Activated CD4-positive, CD25-positive, alpha-beta regulatory T cell treated with anti-CD3 and anti-CD28 coated beads, Interleukin-2, amount 50 U/mL, for 24 hours (primary cell): ENCODE results near the gene SOX15.

ENCODE experiments used
- ATAC-seq, 2 donors: fragments of 150-1000 bp; cut with Tn5 transposase; one replicate each; pipeline ENCODE4 v1.10.0; 2021; ENCODE audit warnings: mild to moderate bottlenecking in 1 of 2, moderate library complexity in 1 of 2

SOX15 gene

DNA sequence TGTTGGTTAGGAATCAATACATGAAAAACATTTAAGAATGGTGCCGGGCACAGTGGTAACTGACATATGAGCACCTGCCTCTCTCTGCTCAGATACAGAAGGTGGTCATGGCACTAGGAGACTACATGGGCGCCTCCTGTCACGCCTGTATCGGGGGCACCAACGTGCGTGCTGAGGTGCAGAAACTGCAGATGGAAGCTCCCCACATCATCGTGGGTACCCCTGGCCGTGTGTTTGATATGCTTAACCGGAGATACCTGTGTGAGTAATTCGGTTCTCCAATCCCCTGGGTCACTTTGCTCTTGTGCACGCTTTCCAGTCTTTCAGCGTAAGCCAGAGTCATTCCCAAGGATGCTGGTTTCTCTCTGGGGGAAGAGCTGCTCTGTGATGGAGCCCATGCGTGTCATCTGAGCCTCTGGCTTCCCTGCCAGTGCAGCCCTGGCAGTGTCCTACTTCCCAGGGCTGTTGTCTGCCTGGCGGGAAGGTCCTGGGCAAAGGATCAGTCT is 13.4 kb downstream of the SOX15 start:
- ATAC-seq: no peak

DNA sequence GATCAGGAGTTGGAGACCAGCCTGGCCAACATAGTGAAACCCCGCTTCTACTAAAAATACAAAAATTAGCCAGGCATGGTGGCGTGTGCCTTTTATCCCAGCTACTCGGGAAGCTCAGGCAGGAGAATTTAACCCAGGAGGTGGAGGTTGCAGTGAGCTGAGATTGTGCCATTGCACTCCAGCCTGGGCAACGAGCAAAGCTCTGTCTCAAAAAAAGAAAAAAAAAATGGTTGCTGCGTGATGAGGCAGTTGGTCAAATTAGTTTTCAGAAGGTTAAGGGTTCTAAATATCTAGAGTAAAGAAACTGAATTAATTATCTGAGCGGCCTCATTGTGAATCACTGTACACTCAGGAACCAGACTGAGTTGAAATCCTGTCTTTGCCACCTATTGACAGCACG is 13.9 kb downstream of the SOX15 start:
- no peak for ATAC-seq

DNA sequence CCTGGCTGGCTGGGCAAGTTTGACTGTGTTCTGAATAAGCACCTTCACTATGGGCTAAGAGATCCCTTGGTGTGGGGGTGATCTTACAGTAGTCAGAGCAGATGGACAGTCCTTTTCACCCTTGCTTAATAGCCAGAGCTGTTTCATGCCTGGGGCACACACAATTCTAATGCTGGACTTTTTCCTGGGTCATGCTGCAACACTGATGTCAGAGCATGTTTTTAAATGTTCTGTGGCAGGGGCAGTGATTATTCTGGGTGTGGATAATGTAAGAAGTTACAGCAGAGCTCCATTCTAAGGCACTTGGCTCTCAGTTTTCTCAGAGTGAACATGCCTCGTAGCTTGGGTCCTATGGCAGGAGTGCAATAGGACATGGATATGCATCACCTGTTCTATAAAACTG is 14.4 kb downstream of the SOX15 start:
- no peak for ATAC-seq

DNA sequence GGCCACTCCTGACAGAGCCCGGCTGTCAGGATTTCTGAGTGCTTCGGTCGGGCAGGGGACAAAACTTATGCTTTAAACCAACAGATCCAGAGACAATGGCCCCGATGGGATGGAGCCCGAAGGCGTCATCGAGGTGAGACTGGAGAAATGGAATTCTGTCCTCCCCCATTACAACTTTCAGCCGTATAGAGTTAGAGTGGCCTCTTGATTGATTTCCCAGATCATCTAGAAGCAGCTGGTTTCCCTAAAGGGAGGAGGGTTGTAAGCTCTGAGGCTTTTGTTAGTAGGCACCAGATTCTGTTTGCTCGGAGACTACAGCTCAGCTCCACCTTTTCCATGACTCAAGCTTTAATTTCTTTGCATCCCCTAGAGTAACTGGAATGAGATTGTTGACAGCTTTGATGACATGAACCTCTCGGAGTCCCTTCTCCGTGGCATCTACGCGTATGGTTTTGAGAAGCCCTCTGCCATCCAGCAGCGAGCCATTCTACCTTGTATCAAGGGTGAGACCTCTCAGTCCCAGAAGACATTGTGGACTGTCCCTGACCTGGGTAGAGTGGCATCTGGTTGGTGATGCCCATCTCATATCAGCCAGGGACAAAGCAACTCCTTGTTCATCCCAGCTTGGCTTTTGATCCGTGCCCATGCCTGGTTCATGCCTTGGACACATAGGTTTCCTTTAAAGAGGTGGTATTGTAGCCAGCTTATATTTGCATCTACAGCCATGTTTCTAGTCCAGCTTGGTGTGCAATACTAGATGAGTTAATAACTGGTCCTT is 15.5 kb downstream of the SOX15 start:
- ATAC-seq: no peak

DNA sequence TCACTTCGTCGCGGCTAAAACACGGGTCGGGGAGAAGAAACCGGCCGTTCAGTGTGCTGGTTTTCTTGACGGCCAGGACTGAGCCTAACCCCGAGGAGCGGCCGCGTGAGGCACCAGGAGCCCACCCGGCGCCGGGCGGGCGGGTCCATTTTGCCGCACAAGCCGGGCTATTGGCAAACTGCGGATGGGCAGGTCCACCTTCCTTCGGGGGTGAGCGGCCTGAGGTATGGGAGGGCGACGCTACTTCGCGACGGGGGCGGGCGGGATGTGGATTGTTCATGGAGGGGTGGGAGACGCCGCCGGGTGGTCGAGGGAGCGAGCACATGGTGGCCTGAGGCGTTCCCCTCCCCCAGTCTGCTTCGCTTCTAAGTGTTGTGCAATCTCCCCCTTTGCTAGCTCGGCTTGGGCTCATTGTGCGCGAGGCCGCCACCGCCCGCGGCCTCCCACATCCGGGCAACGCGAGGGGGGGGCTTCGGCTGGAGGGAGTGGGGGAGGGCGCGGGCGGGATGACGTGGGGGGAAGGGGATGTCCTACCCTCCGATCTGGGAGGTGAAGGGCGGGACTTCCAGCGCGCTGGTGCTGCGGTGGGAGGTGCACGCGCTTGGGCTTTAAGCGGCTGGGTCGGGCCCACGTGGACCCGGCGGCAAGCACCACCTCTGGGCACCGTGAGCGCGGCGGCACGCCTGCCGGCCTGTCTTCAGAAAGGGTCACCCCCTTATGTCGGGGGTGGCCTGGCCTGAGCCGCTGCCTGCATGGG is 16.4 kb downstream of the SOX15 start:
- ATAC-seq: peak; percentile 36 to 37

DNA sequence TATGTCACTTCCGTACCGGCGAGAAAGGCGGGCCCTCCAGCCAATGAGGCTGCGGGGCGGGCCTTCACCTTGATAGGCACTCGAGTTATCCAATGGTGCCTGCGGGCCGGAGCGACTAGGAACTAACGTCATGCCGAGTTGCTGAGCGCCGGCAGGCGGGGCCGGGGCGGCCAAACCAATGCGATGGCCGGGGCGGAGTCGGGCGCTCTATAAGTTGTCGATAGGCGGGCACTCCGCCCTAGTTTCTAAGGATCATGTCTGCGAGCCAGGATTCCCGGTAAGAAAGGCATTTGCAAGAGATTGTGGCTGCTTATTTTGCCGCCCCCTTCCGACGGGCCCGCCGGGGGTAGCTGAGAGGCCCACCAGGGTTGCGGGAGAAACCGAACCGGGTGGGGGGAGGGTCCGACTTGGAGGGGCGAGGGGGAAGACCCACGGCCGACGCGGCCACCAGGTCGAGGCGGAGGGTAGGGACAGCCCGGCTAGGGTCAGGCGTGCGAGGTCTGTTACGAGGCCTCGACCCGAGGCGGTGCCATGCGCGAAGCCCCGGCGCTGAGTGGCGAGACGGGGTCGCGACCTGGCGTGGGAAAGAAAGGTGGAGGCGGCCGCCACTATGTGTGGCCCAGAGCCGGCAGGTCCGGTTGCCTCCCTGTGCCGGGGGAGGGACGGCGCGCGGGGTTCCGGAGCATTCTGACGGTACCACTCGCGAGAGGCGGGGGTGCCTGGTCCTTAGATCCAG is 17.1 kb downstream of the SOX15 start:
- ATAC-seq: peak; percentile 0 to 86

DNA sequence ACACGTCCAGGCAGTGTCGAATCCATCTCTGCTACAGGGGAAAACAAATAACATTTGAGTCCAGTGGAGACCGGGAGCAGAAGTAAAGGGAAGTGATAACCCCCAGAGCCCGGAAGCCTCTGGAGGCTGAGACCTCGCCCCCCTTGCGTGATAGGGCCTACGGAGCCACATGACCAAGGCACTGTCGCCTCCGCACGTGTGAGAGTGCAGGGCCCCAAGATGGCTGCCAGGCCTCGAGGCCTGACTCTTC is 17.6 kb downstream of the SOX15 start:
- ATAC-seq: peak in 1 of 2 donors; percentile 89

DNA sequence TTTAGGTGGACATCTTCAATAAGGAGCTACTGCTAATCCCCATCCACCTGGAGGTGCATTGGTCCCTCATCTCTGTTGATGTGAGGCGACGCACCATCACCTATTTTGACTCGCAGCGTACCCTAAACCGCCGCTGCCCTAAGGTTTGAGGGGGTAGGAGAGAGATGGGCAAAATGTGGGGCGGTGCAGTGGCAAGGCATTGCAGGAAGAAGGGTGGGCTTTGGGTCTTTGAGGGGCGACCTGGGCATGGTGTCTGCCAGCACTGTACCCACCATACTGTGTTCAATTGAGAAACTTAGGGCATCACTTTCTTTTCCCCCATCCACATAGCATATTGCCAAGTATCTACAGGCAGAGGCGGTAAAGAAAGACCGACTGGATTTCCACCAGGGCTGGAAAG is 19.5 kb downstream of the SOX15 start:
- ATAC-seq: no peak

DNA sequence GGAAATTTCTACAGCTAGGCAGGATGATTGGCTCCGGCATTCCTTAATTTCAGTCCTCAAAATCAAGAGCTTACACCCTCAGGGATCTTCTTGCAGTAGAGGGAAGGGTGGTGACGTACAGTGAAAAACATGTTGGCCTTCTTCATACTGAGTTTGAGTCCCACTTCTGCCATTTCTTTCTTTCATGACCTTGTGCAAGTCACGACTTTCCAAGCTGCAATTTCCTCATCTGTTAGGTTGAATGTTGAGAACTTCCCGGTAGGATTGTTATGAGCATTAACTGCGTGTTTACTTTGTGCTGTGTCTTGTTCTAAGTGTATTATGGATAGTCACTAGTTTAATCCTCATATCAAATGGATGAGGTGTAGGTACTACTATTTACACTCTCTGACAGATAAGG is 20.3 kb downstream of the SOX15 start:
- ATAC-seq: no peak

DNA sequence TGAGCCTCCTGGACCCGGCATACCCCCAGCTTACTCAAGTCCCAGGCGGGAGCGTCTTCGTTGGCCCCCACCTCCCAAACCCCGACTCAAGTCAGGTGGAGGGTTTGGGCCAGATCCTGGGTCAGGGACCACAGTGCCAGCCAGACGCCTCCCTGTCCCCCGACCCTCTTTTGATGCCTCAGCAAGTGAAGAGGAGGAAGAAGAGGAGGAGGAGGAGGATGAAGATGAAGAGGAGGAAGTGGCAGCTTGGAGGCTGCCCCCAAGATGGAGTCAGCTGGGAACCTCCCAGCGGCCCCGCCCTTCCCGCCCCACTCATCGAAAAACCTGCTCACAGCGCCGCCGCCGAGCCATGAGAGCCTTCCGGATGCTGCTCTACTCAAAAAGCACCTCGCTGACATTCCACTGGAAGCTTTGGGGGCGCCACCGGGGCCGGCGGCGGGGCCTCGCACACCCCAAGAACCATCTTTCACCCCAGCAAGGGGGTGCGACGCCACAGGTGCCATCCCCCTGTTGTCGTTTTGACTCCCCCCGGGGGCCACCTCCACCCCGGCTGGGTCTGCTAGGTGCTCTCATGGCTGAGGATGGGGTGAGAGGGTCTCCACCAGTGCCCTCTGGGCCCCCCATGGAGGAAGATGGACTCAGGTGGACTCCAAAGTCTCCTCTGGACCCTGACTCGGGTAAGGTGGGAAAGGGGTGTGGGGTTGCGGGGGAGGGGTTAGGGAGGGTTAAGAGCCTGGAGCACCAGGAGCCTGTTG is 26.6 kb downstream of the SOX15 start:
- no peak for ATAC-seq

DNA sequence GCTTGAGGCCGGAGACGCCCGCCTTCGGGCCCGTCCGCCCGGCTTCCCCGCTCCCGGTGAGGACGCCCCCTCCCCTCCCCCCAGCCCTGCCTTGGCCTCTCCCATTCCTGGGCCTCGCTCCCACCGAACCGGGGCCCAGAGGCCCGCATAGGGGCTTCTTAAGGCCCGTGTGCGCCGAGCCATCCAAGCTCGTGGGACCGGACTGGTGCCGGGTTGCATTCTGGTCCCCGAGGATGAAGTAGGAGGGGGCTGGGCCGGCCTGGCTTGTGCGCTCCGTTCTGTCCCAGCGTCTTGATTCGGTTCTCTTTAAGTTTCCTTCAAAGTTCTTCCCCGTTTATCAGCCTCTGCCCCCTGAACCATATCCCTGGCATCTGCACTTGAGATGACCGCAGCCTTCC is 27.7 kb downstream of the SOX15 start:
- ATAC-seq: peak in 1 of 2 donors; percentile 2

DNA sequence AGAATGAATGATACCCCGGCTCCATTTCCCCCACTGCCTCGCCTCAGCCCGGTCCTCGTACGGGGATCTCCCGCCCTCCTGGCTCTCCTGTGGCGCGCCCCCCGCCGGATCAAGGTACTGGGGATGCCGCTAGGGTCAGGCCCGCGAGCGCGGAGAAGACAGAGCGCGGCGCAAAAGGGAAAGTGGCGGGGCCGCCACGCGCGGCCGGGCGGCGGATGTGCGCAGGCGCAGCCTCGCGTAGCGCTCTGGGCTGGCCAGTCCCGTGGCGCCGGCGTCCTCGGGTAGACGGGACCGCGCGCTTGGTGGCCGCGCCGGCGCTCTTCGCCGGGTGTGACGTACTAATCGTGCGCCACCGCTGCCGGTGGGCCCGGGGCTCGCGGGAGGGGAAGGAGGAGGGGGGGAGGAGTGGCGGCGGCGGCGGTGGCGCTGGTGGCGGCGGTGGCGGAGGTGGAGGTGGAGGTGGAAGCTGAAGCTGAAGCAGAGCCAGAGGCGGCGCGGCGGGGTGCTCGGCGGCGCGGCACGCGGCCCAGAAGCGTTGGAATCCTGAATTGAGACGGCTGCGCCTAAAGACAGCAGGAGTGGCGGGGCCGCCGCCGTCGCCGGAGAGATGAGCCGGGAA is 28.2 kb downstream of the SOX15 start, which contains the start of gene SENP3:
Gene SENP3 (plus strand): TSS at position 331 of the 619 bp plus-strand sequence. CDS start 1,158 bp downstream, outside the sequence.
- peak; percentile 86 to 87 for ATAC-seq

DNA sequence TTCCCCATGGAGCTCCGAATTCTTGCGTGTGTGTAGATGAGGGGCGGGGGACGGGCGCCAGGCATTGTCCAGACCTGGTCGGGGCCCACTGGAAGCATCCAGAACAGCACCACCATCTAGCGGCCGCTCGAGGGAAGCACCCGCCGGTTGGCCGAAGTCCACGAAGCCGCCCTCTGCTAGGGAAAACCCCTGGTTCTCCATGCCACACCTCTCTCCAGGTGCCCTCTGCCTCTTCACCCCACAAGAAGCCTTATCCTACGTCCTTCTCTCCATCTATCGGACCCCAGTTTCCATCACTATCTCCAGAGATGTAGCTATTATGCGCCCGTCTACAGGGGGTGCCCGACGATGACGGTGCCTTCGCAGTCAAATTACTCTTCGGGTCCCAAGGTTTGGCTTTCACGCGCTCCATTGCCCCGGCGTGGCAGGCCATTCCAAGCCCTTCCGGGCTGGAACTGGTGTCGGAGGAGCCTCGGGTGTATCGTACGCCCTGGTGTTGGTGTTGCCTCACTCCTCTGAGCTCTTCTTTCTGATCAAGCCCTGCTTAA is 28.8 kb downstream of the SOX15 start:
- peak; percentile 69 to 73 for ATAC-seq

DNA sequence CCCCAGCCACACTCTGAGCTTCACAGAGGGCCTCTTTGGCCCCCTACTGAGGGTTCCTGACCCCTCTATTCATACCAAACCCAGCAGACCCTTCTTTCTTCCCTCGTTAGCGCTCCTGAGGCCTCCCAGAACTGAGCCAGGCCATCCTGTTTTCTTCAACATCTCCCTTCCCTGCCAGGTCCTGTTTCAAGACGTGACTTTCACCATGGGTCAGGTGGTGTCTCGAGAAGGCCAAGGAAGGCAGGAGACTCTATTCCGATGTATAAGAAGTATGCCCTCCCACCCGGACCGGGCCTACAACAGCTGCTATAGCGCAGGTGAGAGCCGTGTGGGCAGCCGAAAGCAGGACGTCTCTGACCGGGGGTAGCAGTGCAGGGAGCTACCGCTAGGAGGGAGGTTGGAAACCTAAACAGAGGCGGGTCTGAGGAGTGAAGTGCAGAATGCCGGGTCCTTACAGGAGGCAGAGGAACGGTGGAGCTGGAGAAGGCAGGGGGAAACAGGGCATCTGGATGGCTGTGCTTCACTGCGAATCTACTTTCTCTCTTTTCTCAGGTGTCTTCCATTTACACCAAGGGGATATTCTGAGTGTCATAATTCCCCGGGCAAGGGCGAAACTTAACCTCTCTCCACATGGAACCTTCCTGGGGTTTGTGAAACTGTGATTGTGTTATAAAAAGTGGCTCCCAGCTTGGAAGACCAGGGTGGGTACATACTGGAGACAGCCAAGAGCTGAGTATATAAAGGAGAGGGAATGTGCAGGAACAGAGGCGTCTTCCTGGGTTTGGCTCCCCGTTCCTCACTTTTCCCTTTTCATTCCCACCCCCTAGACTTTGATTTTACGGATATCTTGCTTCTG is 29.5 kb downstream of the SOX15 start:
- peak in 1 of 2 donors; percentile 15 for ATAC-seq

DNA sequence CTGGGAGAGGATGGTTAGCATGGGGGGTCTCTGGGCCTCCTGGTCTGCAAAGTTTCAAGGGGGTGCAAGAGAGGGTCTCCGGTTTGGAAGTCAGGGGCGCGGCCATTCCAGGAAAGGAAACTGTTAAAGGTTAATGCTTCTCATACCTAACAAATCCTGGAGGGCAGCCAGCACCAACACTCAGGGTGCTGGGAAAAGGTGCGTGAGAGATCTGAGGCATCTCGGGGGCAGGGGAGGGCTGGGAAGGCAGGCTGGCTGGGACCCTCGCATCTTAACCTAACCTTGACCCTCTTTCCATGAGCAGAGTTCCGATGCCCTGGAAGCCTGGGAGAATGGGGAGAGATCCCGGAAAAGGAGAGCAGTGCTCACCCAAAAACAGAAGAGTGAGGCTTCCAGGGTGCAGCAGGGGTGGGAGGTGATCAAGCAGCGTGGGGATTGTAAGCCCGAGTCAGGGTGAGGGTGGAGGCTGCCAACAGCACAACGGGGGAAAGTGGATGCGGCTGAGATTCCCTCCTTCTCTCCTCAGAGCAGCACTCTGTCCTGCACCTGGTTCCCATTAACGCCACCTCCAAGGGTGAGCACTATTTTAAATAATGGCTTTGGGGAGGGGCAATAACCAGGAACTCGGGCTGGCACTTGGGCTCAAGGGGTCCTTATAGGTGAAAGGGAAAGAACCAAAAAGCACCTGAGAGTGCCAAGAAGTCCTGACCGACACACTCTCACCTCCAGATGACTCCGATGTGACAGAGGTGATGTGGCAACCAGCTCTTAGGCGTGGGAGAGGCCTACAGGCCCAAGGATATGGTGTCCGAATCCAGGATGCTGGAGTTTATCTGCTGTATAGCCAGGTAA is 30.3 kb downstream of the SOX15 start:
- ATAC-seq: no peak

DNA sequence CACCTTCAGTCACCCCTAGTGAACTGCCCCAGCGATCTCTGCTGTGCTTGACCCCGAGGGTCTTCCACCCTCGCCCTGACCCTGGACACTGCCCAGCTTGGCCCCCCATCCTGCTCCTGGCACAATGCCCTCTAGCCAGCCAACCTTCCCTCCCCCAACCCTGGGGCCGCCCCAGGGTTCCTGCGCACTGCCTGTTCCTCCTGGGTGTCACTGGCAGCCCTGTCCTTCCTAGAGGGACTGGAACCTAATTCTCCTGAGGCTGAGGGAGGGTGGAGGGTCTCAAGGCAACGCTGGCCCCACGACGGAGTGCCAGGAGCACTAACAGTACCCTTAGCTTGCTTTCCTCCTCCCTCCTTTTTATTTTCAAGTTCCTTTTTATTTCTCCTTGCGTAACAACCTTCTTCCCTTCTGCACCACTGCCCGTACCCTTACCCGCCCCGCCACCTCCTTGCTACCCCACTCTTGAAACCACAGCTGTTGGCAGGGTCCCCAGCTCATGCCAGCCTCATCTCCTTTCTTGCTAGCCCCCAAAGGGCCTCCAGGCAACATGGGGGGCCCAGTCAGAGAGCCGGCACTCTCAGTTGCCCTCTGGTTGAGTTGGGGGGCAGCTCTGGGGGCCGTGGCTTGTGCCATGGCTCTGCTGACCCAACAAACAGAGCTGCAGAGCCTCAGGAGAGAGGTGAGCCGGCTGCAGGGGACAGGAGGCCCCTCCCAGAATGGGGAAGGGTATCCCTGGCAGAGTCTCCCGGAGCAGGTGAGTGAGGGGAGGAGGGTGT is 31.2 kb downstream of the SOX15 start, which contains the start of gene TNFSF13:
Gene TNFSF13 (plus strand): TSS at position 207 of the 776 bp plus-strand sequence. CDS start 290 bp downstream, at position 497.
- ATAC-seq: no peak

DNA sequence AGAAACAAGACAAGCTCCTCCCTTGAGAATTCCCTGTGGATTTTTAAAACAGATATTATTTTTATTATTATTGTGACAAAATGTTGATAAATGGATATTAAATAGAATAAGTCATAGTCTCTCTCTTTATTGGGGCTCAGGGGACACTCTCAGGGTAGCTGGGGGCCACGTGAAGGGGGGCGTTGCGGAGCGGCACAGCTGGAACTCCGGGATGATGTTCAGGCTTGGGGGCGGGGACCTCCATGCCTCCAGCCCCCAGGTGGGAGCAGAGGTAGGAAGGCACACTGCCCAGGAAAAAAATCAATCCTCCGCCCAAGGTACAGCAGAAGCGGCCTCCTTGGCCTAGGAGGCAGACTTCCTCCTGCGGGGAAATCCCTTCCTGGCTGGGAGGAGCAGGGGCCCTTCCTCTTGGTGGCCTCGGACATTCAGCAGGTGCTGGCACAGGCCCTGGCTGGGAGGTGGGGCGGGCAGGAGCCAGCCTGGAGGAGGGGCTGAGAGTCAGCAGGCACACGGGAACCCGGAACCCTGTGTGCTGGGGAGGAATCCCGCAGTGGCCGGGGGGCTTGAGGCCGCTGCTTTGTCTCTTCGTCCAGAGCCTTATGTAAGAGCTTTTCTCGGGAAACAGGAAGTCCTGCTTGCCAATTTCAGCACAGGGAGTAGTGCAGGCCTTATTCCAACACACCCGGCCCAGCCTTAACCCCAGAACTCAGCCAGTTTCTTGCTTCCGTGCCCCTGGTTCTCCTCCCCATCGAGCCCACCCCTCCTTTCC is 31.9 kb downstream of the SOX15 start:
- ATAC-seq: no peak

DNA sequence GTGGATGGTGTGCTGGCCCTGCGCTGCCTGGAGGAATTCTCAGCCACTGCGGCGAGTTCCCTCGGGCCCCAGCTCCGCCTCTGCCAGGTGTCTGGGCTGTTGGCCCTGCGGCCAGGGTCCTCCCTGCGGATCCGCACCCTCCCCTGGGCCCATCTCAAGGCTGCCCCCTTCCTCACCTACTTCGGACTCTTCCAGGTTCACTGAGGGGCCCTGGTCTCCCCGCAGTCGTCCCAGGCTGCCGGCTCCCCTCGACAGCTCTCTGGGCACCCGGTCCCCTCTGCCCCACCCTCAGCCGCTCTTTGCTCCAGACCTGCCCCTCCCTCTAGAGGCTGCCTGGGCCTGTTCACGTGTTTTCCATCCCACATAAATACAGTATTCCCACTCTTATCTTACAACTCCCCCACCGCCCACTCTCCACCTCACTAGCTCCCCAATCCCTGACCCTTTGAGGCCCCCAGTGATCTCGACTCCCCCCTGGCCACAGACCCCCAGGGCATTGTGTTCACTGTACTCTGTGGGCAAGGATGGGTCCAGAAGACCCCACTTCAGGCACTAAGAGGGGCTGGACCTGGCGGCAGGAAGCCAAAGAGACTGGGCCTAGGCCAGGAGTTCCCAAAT is 32.6 kb downstream of the SOX15 start:
- no peak for ATAC-seq
